NOMO-1 (cell line): ENCODE data around the gene PAPPA.
A peak's percentile ranks its signal among the peaks of the same experiment; 100 is the strongest.

Experiments
- DNase-seq, 2 experiments: peaks; one replicate each; lab custom pipeline; 2025; ENCODE audit not compliant: unreplicated experiment in 2 of 2; lab: John Stamatoyannopoulos, UW

The PAPPA gene

DNA sequence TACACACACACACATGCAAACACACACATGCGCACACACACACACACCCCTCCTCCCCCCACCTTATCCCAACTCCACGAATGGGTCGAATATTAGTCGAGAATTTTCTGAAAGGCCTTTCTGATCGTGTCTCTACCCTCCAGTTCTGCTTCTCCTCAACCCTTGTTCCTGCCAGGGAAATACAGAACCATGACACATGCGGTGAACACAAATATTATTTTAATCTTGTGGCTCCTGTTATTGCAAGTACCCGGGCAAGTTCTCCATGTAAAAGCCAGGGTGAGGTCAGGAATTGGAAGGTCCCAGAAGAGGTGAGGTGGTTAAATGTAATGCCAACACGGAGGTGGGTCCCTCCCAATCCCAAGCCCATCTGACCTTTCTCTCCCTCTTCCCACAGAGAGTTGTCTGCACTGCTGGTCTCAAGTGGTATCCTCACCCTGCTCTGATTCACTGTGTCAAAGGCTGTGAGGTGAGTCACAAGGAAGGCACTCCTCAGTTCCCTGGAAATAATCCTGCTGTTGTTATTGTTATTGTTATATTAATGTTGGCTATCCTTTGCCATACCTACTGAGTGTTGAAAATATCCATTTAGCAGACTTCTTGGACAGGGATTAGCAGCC is 223.7 kb downstream of the PAPPA start:
- no peak for DNase-seq

DNA sequence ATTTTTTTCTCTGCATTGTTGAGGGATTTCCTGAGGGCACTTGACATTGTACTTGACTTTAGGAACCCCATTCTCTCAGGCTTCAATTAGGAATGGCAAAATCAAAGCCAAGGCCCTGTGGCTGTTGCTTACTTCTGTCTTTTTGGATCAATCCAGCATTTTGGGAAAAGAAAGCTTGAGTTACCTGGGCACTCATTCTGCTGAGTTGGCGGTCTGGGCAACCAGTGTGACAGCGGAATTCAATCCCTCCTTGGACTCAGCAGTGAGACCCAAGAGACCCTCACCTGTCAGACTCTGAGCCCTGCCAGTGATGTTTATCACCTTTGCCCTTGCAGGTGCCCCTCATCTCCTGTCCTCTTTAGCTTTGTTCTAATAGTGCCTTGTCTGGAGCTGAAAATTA is 225.3 kb downstream of the PAPPA start:
- no peak for DNase-seq

DNA sequence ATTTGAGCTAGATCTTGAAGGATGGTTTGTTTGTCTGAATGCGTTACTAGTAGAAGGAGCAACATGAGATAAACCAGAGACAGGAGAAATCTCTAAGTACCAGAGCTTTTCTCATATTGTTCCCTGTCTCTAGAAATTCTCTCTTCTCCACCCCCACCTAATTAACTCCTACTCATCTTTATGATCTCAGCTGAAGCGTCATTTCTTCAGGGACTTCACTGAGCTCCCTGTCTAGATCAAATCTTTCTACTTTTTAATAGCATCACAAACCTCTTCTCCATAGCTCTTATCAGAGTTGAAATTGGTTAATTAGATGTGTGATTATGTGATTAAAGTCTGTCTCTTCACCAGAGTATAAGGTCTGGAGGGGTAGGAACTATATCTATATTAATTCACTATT is 226.2 kb downstream of the PAPPA start:
- DNase-seq: no peak

DNA sequence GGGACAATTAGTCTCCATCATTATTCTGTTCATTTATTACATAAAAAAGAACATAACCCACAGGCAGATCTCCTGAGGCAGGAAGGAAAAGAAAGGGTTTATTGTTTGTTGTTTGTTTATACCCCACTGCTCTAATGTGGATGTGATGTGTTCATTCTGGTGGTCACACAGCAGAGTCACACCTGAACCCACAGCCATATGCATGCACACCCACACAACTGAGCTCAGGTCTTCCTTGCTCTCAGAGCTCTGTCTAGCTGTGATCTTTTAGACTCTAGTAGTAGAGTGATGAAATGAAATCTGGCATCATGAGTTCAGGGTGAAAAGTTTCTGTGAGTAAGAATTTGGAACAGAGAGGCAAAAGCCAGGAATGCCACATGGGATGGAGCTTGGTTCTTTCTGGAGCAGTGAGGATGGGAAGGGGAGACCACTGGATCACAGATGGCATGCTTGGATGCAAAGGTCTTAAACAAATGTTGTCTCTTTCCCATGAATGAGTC is 227.0 kb downstream of the PAPPA start:
- DNase-seq: no peak

DNA sequence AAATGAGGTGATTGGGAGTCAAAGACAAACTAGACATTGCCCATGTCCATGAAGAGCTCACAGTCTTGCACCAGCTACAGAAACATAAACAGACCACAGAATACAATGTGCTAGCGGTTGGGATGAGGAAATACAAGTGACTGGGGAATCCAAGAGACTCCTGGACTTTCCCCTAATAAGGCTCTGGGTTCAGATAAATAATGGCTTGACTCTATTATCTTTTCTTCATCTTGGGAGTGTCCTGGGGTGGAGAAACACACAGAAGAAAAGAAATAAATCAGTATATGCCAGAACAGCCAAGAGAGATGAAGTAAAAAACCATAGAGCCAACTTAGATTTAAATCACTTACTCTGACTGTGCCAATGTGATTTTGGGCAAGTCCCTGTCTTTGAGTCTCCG is 227.8 kb downstream of the PAPPA start:
- DNase-seq: no peak

GRCh38 chr9:116382053-116382452 is 228.5 kb downstream of the PAPPA start:
- DNase-seq: no peak

- no peak for DNase-seq
Measured at GRCh38 chr9:116383133-116383532, 229.5 kb downstream of the PAPPA start.

DNA sequence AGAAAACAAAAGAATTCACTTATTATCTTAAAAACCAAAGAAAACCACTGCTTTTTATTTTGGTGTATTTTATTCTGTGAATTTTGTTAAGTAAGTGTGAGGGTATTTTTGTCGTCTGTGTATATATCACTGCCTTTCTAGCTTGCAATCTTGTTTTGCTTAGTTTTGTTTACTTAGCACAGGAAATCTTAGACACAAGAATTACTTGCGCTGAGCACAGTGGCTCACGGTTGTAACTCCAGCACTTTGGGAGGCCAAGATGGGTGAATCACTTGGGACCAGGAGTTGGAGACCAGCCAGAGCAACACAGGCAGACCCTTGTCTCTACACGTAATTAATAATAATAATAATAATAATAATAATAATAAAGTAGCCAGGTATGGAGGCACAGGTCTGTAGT is 230.3 kb downstream of the PAPPA start:
- no peak for DNase-seq

- no peak for DNase-seq
Measured at GRCh38 chr9:116387934-116388698, 234.5 kb downstream of the PAPPA start.

DNA sequence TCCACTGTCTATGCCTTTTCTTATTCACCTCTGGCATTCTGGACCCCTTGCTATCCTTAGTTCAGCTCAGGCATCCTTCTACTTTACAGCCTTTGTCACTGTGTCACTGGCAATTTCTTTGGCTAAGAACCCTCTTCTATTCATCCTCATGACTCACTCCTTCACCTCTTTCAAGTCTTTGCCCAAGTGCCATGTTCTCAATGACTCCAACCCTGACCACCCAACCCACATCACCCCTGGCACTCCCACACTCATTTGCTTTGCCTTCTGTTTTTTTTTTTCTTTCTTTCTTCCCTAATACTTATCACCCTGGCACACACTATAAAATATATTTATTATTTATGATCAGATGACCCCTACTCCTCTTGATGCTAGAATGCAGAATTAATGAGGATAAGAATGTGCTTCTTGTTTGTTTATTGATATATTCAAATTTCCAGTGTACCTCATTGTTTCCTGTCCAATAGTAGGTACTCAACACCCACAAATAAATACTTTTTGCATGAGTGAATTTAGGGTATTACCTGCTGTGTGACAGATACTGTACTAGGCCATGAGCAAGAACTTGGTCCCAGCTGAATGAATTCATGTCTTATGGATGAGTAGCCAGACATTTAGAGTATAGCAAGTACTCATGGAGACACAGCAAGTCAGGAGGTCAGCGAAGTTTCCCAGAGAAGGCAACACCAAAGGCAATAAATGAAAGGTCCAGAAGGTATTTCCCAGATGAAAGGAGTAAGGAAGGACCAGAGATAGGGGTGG is 236.1 kb downstream of the PAPPA start:
- DNase-seq: no peak

GRCh38 chr9:116390303-116391228 is 237.0 kb downstream of the PAPPA start:
- peak; percentile 0 to 45 for DNase-seq

DNA sequence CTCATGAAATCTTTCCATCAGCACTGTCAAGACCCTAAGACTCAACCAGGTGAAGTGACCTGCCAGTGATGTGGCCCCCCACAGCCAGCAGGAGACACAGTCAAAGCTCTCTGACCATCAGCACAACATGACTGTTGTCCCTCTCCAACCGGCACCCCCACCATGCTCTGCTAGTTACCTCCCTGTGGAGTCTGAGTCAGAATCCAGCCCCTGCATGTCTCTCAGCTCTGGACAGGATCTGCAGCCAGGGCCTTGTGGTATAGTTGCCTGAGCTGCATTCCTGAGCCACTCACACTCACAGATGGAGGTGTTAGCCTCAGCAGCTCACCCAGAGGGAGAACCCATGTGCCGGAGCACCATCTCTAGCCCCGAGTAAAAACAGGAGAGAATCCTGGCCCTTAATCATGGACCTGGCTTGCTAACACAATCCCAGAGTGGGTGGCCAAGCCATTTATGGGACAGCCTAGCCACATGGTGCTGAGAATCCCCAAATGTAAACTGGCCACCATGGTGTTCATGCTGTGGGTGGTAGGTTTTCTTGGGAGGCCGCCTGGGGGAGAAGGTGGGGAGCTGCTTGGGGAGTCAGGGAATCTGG is 237.8 kb downstream of the PAPPA start:
- DNase-seq: no peak

GRCh38 chr9:116393198-116393597 is 239.6 kb downstream of the PAPPA start:
- DNase-seq: no peak

DNA sequence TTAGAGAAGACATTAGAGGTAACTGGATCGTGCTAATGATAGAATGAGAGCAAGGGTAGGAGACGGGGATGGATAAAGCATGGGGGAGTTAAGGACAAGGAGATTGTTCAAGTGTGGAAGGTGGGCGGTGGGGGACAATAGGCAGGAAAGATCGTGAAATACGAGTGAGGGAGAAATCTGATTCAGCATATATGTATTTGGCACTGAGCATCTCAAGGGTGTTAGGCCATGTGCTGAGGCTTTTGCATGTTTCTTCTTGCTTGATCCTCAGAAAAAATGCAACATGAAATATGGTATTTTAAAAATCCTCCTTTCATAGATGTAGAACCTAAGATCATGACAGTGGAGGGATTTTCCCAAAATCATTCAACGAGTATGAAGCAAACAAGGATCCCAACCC is 240.5 kb downstream of the PAPPA start:
- no peak for DNase-seq

- no peak for DNase-seq
Measured at GRCh38 chr9:116394894-116395698, 241.5 kb downstream of the PAPPA start.

- no peak for DNase-seq
Measured at GRCh38 chr9:116395699-116396037, 242.1 kb downstream of the PAPPA start.

GRCh38 chr9:116403171-116403570 is 249.6 kb downstream of the PAPPA start:
- no peak for DNase-seq

DNA sequence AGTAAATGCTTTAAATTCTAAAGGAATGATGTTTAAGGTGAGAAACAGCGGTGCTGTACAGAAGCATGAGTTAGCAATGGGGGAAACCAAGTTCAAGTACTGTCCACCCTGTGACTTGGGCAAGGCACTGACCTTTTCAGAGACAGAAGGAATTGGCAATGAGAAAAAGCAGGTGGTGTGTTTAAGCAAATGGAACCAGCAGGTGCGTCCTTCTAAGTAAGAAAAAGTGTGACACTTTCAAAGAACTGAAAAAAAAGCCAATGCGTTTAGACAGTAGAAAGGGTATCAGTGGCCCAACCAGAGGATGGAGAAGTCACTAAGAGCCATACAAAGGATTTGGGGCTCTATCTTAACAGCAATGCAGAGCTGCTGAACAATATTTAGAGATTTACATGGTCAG is 250.6 kb downstream of the PAPPA start:
- no peak for DNase-seq

DNA sequence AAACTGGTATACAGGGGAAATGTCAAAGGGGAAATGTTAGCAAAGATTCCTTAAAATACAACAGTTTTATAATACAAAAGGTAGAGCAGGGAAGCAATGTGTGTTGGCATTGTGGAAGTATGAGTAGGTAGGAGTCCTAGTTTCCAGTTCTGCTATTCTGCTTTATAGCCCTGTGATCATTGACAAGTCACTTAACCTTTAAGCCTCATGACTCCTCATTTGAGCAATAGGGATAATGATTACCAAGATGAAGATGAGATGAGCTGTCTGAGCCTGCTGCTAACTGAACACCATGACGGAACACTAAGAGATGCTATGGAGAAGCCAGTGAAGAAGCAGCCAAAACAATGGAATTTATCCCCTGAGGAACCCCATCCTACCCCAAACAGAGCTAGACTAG is 251.7 kb downstream of the PAPPA start:
- DNase-seq: no peak

GRCh38 chr9:116406469-116406868 is 252.9 kb downstream of the PAPPA start:
- DNase-seq: no peak
